BJ (cell line): ENCODE measurements around the gene PA2G4. TPM values are rescaled to one million over a fixed set of nuclear protein-coding genes. Genes with fewer than 3 reads are reported as not detected.
A peak's percentile ranks its signal among the peaks of the same experiment; 100 is the strongest.

Source experiments
- CTCF ChIA-PET: fragments of 350-600 bp; formaldehyde crosslinking; extraction: SDS; loops from one replicate; lab custom pipeline; 2021; ENCODE audit warnings: antibody characterized with exemption, inconsistent platforms; lab: Yijun Ruan, JAX
- POLR2A ChIA-PET: fragments of 300-600 bp; sonication (Branson Sonifier 250); formaldehyde crosslinking; extraction: SDS; loops from one replicate; lab custom pipeline; 2021; ENCODE audit warnings: antibody characterized with exemption; lab: Charles Lee
- DNase-seq: peaks from one replicate; pipeline ENCODE4 v3.0.0-alpha.2; 2011; ENCODE audit warnings: low read depth
- H3K27me3 ChIP-seq: 2 replicates; pipeline ENCODE4 v1.6.0; 2011; ENCODE audit warnings: low read length; ENCODE audit not compliant: control insufficient read depth, insufficient read depth
- H3K36me3 ChIP-seq: 2 replicates; pipeline ENCODE4 v1.5.1; 2011; ENCODE audit warnings: low read length; ENCODE audit not compliant: control insufficient read depth, insufficient read depth
- H3K4me3 ChIP-seq: 2 replicates; pipeline ENCODE4 v1.5.1; 2011; ENCODE audit warnings: low read depth, mild to moderate bottlenecking, control low read depth, low read length
- polyA plus RNA-seq: library from polyadenylated mRNA; depleted of rRNA; stranded (reverse); fragments of >200 nt; gene quantifications from 2 replicates; pipeline ENCODE4 v1.2.3, GENCODE V29; 2011
- TF ChIP-seq, protein P1 (sequence below): IDR thresholded peaks from 2 replicates; pipeline ENCODE4 v1.5.1; 2011; ENCODE audit warnings: low read depth, mild to moderate bottlenecking, control low read depth, inconsistent platforms, low read length, moderate library complexity; ENCODE audit not compliant: insufficient read depth

Gene PA2G4
- polyA plus RNA-seq, 1 experiment: 134 TPM

DNA sequence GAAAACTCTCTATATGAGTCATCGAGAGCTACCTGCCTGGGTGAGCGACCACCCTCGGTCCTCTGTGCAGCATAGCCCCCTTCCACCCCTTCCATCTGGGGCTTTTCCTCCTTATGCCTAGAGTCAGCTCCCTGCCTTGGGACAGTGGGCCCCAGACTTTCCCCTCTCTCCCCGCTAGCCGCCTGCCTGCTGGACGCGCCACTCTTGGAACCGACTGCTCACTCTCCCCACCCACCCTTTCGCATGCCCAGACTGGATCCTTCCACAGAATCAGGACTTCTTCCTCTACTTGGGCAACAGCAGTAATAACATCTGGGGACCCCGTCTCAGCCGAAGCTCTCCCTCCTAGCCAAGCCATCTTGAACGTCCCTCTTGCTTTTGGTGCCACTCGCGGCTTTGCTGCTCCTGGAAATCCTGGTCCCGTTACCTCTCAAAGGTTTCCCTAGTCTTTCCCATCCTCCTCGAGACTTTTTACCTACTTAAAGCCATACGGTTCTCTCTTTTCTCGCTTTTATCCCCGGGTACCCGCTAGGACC lies 24.4 kb downstream of the PA2G4 start:
- ChIA-PET CTCF (interaction anchor here (0.6 to 5.4 kb wide), 6 partner anchors 11 to 129 kb away, joined by 3 to 70 read pairs (median 6); partner anchors contain the start of genes ANKRD52, MYL6, SMARCC2 and ZC3H10), POLR2A (interaction anchor here (0.6 to 0.8 kb wide), 2 partner anchors 25 to 160 kb away, joined by 3 to 4 read pairs; partner anchors contain the start of gene PA2G4)
- DNase-seq: no peak
- peak overlapping the region; percentile 90 for H3K4me3 ChIP-seq
- no peaks in the 10 kb centered on the region for H3K27me3 ChIP-seq
- H3K36me3 ChIP-seq: peaks cover 23% of the 10 kb centered on the region
- TF ChIP-seq, protein P1, sequence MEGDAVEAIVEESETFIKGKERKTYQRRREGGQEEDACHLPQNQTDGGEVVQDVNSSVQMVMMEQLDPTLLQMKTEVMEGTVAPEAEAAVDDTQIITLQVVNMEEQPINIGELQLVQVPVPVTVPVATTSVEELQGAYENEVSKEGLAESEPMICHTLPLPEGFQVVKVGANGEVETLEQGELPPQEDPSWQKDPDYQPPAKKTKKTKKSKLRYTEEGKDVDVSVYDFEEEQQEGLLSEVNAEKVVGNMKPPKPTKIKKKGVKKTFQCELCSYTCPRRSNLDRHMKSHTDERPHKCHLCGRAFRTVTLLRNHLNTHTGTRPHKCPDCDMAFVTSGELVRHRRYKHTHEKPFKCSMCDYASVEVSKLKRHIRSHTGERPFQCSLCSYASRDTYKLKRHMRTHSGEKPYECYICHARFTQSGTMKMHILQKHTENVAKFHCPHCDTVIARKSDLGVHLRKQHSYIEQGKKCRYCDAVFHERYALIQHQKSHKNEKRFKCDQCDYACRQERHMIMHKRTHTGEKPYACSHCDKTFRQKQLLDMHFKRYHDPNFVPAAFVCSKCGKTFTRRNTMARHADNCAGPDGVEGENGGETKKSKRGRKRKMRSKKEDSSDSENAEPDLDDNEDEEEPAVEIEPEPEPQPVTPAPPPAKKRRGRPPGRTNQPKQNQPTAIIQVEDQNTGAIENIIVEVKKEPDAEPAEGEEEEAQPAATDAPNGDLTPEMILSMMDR: no peak

DNA sequence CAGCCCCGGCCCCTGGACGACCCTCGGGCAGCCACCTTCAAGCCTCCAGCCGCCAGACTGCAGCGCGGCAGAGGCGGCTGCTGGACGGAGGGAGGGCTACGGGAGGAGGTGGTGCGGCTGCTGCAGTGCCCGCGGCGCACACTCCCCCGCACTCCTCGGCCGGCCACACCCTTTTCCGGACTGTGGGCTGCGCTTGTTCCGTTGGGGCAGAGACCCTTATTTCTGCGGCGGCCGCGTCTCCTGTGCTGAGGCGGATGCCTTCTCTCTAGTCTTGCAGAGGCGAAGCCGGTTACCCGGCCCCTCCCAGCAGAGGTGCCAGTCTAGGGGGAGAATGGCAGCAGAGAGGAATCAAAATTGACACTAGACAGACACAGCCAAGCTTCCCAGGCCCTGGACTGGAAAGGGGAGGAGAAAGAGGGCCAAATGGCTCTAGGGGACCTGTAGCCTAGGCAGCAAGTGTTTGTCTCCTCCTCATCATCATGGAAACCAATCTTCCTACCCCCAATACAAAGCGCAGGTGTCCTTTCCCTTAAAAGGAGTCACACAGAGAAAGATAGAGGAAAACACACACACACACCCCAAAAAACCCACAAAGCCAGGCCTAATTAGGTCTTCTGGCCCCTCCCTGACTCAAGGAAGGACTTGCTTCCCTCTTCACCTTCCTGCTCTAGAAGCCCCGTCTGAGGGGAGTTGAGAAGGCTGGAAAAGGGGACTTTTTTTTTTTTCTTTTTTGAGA lies 25.0 kb downstream of the PA2G4 start:
- no peak for DNase-seq
- peak overlapping the region; percentile 90 for H3K4me3 ChIP-seq
- no peaks in the 10 kb centered on the region for H3K27me3 ChIP-seq
- TF ChIP-seq, protein P1: no peak
- peaks cover 29% of the 10 kb centered on the region for H3K36me3 ChIP-seq
- ChIA-PET CTCF (interaction anchor here (0.6 to 5.4 kb wide), 5 partner anchors 11 to 129 kb away, joined by 3 to 70 read pairs (median 3); partner anchors contain the start of genes ANKRD52, SMARCC2 and ZC3H10), POLR2A (interaction anchor here (0.6 kb wide), 1 partner anchor 161 kb away, joined by 3 read pairs; no protein-coding TSS in a partner anchor)

DNA sequence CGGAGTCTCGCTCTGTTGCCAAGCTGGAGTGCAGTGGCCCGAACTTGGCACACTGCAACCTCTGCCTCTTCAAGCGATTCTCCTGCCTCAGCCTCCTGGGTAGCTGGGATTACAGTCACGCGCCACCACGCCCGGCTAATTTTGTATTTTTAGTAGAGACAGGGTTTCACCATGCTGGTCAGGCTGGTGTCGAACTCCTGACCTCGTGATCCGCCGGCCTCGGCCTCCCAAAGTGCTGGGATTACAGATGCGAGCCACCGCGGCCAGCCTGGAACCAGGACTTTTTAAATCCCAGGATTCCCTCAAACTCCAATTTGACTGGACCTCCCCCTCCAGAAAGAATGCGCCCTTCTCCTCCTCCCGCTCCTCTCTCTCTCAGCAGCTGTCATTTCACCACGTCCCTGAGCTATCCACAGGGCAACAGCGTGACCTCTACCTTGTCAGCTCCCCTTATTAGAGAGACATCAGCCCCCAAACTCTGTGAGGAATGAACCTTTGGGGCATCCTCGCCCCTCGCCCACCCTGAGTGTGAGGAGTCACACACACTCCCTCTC lies 25.7 kb downstream of the PA2G4 start:
- POLR2A ChIA-PET: no interaction called here
- DNase-seq: no peak
- H3K36me3 ChIP-seq: peaks cover 29% of the 10 kb centered on the region
- CTCF ChIA-PET: interaction anchor here (1.0 to 5.4 kb wide), 2 partner anchors 12 to 58 kb away, joined by 3 to 70 read pairs; partner anchors contain the start of gene SMARCC2
- H3K27me3 ChIP-seq: no peaks in the 10 kb centered on the region
- H3K4me3 ChIP-seq: peak overlapping the region; percentile 90; the same call in 1 of the 2 replicates
- TF ChIP-seq, protein P1: no peak

DNA sequence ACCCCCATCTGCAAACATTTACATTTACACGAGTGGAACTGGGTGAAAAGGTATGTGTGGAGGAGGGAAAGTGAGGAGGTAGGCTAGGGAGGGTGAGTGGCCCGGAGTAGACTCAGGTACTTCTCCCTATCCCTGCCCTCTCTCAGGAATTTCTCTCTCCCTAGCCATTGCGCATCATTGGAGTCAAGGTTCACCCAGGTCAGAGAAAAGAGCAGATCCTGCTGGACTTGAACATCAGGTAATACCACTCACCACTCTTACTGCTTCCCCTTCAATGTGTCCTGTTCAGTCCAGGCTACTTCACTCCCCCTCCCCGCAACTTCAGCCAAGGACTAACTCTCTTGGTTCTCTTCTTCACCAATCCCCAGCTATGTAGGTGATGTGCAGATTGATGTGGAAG lies 26.5 kb downstream of the PA2G4 start:
- ChIA-PET CTCF (interaction anchor here (1.3 to 5.4 kb wide), 2 partner anchors 11 to 58 kb away, joined by 3 to 70 read pairs; partner anchors contain the start of gene SMARCC2), POLR2A (no interaction called here)
- TF ChIP-seq, protein P1: no peak
- Histone ChIP-seq H3K27me3 (no peaks in the 10 kb centered on the region), H3K4me3 (no peak overlapping the region), H3K36me3 (peaks cover 29% of the 10 kb centered on the region)
- DNase-seq: no peak

DNA sequence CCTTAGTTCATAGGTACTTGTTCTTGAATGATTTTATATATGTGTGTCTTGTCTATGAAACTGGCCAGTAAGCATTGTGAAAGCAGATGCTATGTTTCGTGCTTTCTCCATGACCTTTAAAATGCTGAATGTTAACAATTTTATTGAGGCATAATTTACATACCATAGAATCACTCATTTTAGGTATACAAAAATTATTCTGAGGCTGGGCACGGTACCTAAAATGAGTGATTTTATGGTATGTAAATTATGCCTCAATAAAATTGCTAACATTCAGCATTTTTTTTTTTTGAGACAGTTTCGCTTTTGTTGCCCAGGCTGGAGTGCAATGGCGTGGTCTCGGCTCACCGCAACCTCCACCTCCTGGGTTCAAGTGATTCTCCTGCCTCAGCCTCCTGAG lies 30.5 kb downstream of the PA2G4 start:
- H3K27me3 ChIP-seq: no peaks in the 10 kb centered on the region
- DNase-seq: no peak
- TF ChIP-seq, protein P1: no peak
- ChIA-PET CTCF (no interaction called here), POLR2A (interaction anchor here (0.6 kb wide), 1 partner anchor 55 kb away, joined by 3 read pairs; no protein-coding TSS in a partner anchor)
- no peak overlapping the region for H3K4me3 ChIP-seq
- H3K36me3 ChIP-seq: peaks cover 46% of the 10 kb centered on the region
